Bronchial epithelial cell (primary cell): Measurements from ENCODE around the gene ACTR5. TPM values are rescaled to one million over a fixed set of nuclear protein-coding genes. Genes with fewer than 3 reads are reported as not detected.

Source experiments
- DNase-seq: peaks from one replicate; pipeline ENCODE4 v3.0.0-alpha.2; 2010; ENCODE audit warnings: low read depth
- FAIRE-seq: peaks from 2 replicates; lab custom pipeline; 2011; peaks lifted over from hg19 to GRCh38; lab: Jason Lieb, UNC
- H3K27me3 ChIP-seq: 2 replicates; pipeline ENCODE4 v1.5.1; 2011; ENCODE audit warnings: low read length; ENCODE audit not compliant: control insufficient read depth, insufficient read depth
- H3K36me3 ChIP-seq: 2 replicates; pipeline ENCODE4 v1.5.1; 2011; ENCODE audit warnings: low read length; ENCODE audit not compliant: control insufficient read depth, insufficient read depth
- H3K4me3 ChIP-seq: 2 replicates; pipeline ENCODE4 v1.5.1; 2011; ENCODE audit warnings: mild to moderate bottlenecking, low read depth, low read length, control low read depth
- total RNA-seq: library from RNA; depleted of rRNA; stranded (reverse); fragments of >200 nt; gene quantifications from 2 replicates; pipeline ENCODE4 v1.2.1, GENCODE V29; 2014
- TF ChIP-seq, protein P1 (sequence below): IDR thresholded peaks from 2 replicates; pipeline ENCODE4 v1.5.1; 2011; ENCODE audit warnings: mild to moderate bottlenecking, moderate library complexity, low read length, control low read depth, inconsistent platforms; ENCODE audit not compliant: insufficient read depth, severe bottlenecking

Gene ACTR5
- total RNA-seq, 1 donor from 2014 or later, result 20.3 TPM

DNA sequence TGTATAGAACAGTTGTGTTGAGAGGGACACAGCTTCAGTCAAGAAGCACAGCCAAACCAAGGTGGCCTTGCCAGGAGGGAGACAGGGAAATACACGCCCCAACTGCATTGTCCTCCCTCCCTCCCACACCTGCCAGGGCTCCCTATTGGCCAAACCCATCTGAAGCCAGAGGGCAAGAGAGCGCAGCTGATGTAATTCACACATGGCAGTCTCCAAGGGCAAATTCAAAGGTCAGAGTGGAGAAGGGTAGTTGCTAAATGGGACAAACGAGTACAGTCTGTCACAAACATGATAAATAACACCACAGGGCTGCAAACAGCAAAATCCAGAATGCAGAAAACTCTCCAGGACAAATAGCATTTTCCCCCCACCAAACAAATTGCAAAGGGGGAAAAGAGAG lies 34.0 kb downstream of the ACTR5 start:
- H3K27me3 ChIP-seq, result no peaks in the 10 kb centered on the region
- FAIRE-seq (no peak), DNase-seq (no peak)
- no peaks in the 10 kb centered on the region for H3K36me3 ChIP-seq
- H3K4me3 ChIP-seq, result no peak overlapping the region
- TF ChIP-seq, protein P1, sequence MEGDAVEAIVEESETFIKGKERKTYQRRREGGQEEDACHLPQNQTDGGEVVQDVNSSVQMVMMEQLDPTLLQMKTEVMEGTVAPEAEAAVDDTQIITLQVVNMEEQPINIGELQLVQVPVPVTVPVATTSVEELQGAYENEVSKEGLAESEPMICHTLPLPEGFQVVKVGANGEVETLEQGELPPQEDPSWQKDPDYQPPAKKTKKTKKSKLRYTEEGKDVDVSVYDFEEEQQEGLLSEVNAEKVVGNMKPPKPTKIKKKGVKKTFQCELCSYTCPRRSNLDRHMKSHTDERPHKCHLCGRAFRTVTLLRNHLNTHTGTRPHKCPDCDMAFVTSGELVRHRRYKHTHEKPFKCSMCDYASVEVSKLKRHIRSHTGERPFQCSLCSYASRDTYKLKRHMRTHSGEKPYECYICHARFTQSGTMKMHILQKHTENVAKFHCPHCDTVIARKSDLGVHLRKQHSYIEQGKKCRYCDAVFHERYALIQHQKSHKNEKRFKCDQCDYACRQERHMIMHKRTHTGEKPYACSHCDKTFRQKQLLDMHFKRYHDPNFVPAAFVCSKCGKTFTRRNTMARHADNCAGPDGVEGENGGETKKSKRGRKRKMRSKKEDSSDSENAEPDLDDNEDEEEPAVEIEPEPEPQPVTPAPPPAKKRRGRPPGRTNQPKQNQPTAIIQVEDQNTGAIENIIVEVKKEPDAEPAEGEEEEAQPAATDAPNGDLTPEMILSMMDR, result no peak

- FAIRE-seq (no peak), DNase-seq (no peak)
- Histone ChIP-seq H3K27me3 (no peaks in the 10 kb centered on the region), H3K4me3 (no peak overlapping the region), H3K36me3 (no peaks in the 10 kb centered on the region)
- TF ChIP-seq, protein P1, result no peak
Measured at GRCh38 chr20:38787870-38788269, 39.6 kb downstream of the ACTR5 start.

DNA sequence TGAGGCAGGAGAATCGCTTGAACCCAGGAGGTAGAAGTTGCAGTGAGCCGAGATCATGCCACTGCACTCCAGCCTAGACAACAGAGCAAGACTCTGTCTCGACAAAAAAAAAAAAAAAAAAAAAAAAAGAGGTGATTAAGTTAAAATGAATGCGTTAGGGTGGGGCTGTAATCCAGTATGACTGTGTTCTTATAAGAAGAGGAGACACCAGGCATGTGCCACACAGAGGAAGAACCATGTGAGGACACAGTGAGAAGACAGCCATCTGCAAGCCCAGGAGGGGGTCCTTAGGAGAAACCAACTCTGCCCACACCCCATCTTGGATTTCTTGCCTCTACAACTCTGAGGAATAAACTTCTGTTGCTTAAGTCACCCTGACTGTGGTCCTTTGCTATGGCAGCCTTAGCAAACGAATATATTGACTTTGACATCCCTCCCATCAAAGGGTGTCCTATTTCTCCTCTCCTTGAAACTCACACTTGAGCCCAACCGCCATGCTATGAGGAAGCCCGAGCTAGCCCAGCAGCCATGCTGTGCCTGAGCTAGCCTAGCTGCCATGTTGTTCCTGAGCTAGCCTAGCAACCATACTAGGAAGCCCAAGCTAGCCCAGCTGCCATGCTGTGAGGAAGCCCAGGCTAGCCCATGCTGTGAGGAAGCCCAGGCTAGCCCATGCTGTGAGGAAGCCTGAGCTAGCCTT lies 41.4 kb downstream of the ACTR5 start:
- H3K36me3 ChIP-seq, result no peaks in the 10 kb centered on the region
- peak; percentile 70 for DNase-seq

DNA sequence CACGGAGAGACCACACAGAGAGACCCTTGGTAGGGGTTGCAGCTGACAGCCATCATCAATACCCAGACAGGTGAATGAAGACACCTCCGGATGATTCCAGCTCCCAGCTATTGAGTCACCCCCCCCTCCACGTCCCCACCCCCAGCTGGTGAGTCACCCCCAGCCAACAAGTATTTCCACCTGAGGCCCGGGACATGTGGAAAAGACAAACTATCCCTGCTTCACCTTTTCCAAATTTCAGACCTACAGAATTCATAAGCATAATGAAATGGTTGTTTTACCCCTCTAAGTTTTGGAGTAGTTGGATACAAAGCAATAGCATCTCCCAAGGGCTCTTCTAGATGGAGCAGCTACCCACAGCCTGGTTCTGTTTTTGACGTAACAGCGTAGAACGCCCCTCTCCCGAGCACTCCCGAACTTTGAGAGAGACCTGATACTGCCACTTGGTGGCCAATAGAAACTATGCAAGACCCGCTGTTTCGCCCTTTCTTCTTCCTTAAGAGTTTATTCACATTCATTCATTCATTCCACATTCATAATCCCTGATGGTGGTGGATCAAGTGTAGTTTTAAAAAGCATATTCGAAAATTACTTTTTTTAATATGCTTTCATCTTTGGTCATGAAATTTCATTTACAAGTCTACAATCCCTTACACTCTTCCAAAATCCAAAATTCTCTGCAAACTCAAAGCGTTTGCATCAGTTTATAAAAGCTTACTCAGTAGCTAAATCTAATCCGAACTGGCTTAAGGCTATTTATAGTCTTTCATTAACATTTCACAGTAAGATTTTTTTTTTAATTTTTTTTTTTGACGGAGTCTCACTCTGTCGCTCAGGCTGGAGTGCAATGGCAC lies 42.2 kb downstream of the ACTR5 start:
- FAIRE-seq, result no peak
- Histone ChIP-seq H3K4me3 (no peak overlapping the region), H3K27me3 (no peaks in the 10 kb centered on the region), H3K36me3 (no peaks in the 10 kb centered on the region)
- TF ChIP-seq, protein P1, result peak; percentile 68
- peak; percentile 68 for DNase-seq

More for the DNA sequence above, 41.4 kb downstream of the ACTR5 start:
- H3K27me3 ChIP-seq, result no peaks in the 10 kb centered on the region
- no peak overlapping the region for H3K4me3 ChIP-seq
- TF ChIP-seq, protein P1, result no peak
- FAIRE-seq, result no peak

DNA sequence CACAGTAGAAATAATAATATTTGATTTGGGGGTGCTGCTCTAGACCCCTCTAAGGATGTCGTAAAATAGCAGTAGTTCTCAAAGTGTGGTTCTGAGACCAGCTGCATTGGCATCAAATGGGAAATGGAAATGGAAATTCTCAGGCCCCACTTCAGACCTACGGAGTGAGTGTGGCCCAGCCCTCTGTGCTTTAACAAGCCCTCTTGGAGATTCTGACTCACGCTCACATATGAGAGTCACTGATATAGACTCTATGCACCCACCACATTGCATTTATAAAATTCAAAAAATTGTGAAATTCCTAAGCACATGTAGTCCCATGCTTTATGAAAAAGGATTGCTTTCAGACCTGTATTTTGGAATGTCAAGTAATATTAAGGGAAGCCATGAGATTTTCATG lies 43.0 kb downstream of the ACTR5 start:
- TF ChIP-seq, protein P1, result no peak
- FAIRE-seq (no peak), DNase-seq (no peak)
- no peak overlapping the region for H3K4me3 ChIP-seq
- H3K36me3 ChIP-seq, result no peaks in the 10 kb centered on the region
- no peaks in the 10 kb centered on the region for H3K27me3 ChIP-seq
